ENCODE data around the gene NOS3.

- TF ChIP-seq CTCF (IDR thresholded peaks at IDR 0.05; ENCODE audit: extremely low read depth in 1 of 2, insufficient read depth in 1 of 2, low read depth in 1 of 2, low read length in 2 of 2): no peak
- TF ChIP-seq EZH2 (IDR thresholded peaks at IDR 0.05; ENCODE audit: borderline replicate concordance, low read depth, low read length, severe bottlenecking): no peak
- TF ChIP-seq POLR2AphosphoS5 (IDR thresholded peaks at IDR 0.05; ENCODE audit: insufficient read depth, low read depth, low read length): no peak
- TF ChIP-seq FOS (IDR thresholded peaks at IDR 0.05; ENCODE audit: borderline replicate concordance, insufficient read depth, low read length): no peak
- TF ChIP-seq POLR2A (IDR thresholded peaks at IDR 0.05; ENCODE audit: low read depth, low read length): no peak
- TF ChIP-seq MAX (IDR thresholded peaks at IDR 0.05; ENCODE audit: insufficient read depth, insufficient read length): no peak
- TF ChIP-seq MYC (IDR thresholded peaks at IDR 0.05; ENCODE audit: low read depth, low read length): no peak
- TF ChIP-seq JUN (IDR thresholded peaks at IDR 0.05; ENCODE audit: borderline replicate concordance, insufficient read depth, insufficient read length, low read depth): no peak
- TF ChIP-seq GATA2 (IDR thresholded peaks at IDR 0.05; ENCODE audit: insufficient read depth, insufficient read length, low read depth, low read length): no peak
These were observed 4.2 kb downstream of the NOS3 start for GRCh38 chr7:150994838-150995510.
